GM12801 (cell line): ENCODE results near the gene SAPCD1.

Experiments used
- TF ChIP-seq, protein P1 (sequence below): IDR thresholded peaks from one replicate; pipeline ENCODE4 v1.5.1; 2011; ENCODE audit warnings: control low read depth; ENCODE audit not compliant: insufficient read length; ENCODE audit errors: extremely low read depth

Gene SAPCD1

DNA sequence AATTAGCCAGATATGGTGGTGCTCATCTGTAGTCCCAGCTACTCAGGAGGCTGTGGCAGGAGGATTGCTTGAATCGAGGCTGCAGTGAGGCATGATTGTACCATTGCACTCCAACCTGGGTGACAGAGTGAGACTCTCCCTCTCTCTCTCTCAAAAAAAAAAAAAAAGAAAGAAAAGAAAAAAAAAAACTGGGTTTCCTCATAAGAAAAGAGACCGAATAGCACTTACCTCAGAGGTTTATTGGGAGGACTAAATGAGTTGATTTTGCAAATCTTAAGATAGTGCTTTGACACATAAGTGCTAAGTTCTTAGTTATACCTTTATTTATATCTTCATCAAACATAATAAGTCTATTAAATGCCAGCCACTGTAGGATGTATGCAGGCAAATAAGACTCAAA, 8.4 kb downstream of the SAPCD1 start:
- TF ChIP-seq, protein P1, sequence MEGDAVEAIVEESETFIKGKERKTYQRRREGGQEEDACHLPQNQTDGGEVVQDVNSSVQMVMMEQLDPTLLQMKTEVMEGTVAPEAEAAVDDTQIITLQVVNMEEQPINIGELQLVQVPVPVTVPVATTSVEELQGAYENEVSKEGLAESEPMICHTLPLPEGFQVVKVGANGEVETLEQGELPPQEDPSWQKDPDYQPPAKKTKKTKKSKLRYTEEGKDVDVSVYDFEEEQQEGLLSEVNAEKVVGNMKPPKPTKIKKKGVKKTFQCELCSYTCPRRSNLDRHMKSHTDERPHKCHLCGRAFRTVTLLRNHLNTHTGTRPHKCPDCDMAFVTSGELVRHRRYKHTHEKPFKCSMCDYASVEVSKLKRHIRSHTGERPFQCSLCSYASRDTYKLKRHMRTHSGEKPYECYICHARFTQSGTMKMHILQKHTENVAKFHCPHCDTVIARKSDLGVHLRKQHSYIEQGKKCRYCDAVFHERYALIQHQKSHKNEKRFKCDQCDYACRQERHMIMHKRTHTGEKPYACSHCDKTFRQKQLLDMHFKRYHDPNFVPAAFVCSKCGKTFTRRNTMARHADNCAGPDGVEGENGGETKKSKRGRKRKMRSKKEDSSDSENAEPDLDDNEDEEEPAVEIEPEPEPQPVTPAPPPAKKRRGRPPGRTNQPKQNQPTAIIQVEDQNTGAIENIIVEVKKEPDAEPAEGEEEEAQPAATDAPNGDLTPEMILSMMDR = no peak

DNA sequence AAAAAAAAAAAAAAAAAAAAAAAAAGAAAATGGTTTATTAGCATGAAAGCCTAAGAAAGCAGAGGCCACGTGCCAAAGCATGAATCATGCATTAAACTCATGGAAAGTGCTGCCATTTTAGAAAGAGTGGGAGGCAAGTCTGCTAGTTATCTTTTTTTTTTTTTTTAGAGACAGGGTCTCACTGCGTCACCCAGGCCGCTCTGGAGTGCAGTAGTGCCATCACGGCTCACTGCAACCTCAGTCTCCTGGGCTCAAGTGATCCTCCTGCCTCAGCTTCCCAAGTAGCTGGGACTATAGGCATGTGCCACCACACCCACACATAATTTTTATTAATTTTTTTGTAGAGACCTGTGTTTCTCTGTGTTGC, 9.5 kb downstream of the SAPCD1 start:
- TF ChIP-seq, protein P1 = no peak

DNA sequence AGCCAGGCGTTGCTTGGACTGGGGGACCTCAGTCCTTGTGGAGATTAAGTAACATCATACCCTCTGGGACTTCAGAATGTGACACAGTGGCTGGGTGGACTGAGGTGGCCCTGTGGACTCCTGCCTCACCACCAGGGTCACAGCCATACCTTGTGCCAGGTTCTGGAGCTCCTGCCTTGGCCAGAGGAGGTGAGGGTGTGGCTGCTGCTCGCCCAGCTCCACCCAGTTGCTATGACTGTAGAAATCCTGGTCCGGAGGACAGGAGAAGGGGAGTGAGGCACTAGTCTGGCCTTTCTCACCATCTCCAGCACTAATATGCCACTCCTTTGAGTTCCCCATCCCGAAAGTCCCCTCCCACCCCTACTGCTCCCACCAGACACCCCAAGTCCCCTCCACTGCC, 12.7 kb downstream of the SAPCD1 start:
- TF ChIP-seq, protein P1 = no peak

DNA sequence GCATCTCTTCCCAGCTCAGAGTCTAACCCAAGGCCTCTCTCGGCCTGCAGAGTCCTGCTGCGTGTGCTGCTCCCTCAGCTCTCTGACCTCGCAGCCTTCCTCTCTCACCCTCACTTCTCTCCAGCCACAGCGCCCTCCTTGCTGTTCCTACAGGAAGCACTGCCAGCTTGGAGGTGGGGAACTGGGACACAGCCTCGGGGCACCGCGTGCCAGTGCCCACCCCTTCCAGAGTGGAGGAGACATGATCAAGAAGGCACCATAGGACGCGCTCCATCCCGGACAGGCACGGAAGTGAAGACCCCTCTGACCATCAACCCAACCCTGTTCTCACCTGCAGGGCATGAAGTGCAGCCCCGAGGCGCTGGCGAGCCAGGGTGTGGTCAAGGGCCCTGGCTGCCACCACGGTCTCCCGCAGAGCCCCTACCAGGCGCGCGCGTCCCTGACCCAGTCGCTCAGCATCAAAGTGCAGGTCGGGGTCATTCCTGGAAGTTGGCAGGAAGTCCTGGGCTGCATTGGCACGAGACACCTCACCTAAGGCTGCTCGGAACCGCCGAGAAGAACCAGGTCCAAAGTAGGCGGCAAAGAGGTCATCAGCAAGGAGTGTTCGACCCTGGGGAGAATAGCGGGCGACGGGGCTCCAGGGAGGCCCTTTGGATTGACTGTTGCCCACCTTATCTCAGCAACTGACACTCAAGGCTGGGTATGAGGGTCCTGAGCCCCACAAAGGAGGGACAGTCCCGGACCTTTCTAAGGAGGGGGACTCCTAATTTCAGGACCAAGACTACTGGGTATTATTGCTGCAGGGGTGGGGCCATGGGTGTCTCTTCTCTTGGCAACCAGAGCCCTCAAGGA, 13.4 kb downstream of the SAPCD1 start:
- TF ChIP-seq, protein P1 = no peak

DNA sequence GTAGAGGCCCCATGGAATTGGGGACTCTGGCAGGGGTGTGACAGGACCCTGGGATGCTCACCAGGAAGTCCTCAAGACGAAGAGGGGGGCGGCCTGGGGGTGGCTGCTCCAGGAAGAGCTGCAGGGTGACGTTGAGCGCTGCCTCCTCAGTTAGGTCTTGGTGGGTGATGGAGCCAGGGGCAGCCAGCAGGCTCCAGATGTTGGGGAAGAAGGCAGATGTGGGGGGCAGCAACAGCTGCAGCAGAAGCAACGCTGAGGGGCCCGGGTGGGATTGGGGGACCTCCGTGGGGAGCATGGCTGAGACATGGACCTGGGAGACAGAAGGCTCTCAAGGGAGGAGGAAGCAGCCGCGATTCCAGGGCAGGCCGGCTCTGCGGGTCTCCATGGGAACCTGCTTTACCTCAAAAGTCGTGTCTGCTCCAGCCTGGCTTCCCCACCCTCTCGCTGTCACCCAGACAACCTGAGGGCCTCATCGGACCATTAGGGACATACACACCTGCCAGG, 14.1 kb downstream of the SAPCD1 start:
- TF ChIP-seq, protein P1 = no peak

DNA sequence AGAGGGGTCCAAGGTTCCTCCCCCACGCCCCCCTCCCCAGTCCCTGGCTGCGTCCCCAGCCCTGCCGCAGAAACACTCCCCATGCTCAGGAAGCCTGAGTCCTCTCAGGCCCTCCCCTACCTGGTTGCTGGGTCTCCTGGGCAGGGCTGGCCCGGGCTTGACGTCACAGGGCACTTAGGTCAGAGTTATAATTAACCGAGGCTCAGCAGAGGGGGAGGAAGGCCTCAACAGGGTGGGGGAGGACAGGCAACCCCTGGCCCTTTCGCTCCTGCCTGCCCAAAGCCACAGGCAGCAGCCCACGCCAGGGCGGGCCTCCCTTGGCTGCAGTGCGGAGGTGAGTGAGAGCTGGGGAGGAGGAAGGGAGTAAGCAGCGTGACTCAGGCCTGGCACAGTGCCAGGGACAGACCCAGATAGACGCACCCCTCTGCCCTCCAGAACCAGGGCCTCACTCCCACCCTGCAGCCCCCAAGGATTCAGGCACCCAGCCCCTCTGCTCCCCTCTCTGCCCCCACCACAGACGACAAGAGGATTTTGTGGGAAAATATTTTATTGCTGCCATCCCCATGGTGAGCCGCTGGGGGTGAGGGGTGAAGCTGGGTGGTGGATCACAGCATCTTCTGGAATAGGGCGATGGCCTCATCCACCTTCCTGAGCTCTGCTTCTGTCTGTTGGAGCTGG, 14.7 kb downstream of the SAPCD1 start, which contains the start of gene VWA7:
VWA7 (minus strand) TSS at position 340 of the 678 bp plus-strand sequence. CDS start 549 bp downstream, outside the sequence.
- TF ChIP-seq, protein P1 = no peak

DNA sequence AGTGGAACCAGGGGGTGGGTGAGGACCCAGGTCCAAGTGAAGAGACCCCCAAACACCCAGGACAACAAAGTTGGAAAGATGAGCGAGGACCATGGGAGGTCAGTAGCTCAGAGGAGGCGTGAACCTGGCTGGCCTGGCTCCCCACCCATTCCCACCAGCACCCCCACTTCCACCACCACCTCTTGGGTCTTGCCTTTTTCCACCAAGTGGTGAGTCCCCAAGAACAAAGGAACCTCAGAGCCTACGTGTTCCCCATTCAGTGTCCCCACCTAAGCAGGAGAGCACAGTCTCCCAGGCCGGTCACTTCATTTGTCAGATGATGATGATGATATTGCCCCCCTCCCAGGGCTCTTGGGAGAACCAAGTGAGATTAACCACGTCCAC, 15.2 kb downstream of the SAPCD1 start:
- TF ChIP-seq, protein P1 = no peak
